ENCODE data around the gene FANCE. TPM values are rescaled to one million over a fixed set of nuclear protein-coding genes. Genes with fewer than 3 reads are reported as not detected.
"Not testable (repeated sequence)": the region's sequence is repeated elsewhere in the genome, so short reads cannot be mapped to it uniquely, and the experiment has no call there.

Gene FANCE
- polyA plus RNA-seq, 3 donors: 1.8 to 3.0 (median 2.9) TPM

DNA sequence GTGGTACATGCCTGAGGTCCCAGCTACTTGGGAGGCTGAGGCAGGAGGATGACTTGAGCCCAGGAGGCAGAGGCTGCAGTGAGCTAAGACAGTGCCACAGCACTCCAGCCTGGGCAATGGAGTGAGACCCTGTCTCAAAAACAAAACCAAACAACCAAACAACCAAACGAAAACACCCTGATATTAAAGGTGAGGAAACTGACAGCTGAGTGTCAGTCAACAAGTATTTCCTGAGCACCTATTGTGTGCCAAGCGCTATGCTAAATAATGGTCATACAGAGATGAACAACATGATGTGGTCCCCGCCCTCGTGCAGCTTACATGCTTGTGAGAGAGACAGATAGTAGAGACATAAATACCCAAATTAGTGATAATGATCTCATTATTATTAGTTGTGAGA, 62.4 kb downstream of the FANCE start:
- Histone ChIP-seq H2AFZ (ENCODE audit: insufficient read depth, low read depth, low read length, poor library complexity, severe bottlenecking) (no peak overlapping the region), H4K20me1 (ENCODE audit: insufficient read depth, low read length) (no peaks in the 10 kb centered on the region), H3K4me3 (replicated peaks in 1 of 3; ENCODE audit: low read depth in 2 of 3, low read length in 3 of 3) (no peak overlapping the region), H3K27ac (ENCODE audit: low read depth in 1 of 2, low read length in 2 of 2) (no peak overlapping the region), H3K4me1 (ENCODE audit: control insufficient read depth in 1 of 2, insufficient read depth in 2 of 2, low read length in 2 of 2) (no peaks in the 10 kb centered on the region), H3K36me3 (replicated peaks in 1 of 2; ENCODE audit: control insufficient read depth in 1 of 2, insufficient read depth in 2 of 2, low read length in 2 of 2) (no peaks in the 10 kb centered on the region), H3K4me2 (replicated peaks; ENCODE audit: extremely low read depth, low read length, poor library complexity, severe bottlenecking) (no peak overlapping the region), H3K9me3 (replicated peaks in 1 of 2; ENCODE audit: control insufficient read depth in 1 of 2, insufficient read depth in 1 of 2, low read length in 2 of 2) (no peaks in the 10 kb centered on the region), H3K27me3 (ENCODE audit: control insufficient read depth in 2 of 2, insufficient read depth in 2 of 2, low read length in 2 of 2) (peaks cover 17 to 33% of the 10 kb centered on the region in 2 donors), H3K9ac (ENCODE audit: insufficient read depth, low read length, poor library complexity, severe bottlenecking) (no peak overlapping the region), H3K79me2 (ENCODE audit: insufficient read depth, low read length) (no peaks in the 10 kb centered on the region)
- Mint-ChIP-seq H3K4me1 (no peaks in the 10 kb centered on the region), H3K9me3 (peaks cover 0 to 2% (median 0%) of the 10 kb centered on the region in 7 donors), H3K4me3 (no peak overlapping the region), H3K27me3 (ENCODE audit: low read depth in 3 of 3) (peaks cover 40 to 54% (median 41%) of the 10 kb centered on the region in 3 donors), H3K27ac (no peak overlapping the region), H3K36me3 (no peaks in the 10 kb centered on the region)
- intact Hi-C loops (cut with micrococcal nuclease): no loop called here
- TF ChIP-seq, protein P1, sequence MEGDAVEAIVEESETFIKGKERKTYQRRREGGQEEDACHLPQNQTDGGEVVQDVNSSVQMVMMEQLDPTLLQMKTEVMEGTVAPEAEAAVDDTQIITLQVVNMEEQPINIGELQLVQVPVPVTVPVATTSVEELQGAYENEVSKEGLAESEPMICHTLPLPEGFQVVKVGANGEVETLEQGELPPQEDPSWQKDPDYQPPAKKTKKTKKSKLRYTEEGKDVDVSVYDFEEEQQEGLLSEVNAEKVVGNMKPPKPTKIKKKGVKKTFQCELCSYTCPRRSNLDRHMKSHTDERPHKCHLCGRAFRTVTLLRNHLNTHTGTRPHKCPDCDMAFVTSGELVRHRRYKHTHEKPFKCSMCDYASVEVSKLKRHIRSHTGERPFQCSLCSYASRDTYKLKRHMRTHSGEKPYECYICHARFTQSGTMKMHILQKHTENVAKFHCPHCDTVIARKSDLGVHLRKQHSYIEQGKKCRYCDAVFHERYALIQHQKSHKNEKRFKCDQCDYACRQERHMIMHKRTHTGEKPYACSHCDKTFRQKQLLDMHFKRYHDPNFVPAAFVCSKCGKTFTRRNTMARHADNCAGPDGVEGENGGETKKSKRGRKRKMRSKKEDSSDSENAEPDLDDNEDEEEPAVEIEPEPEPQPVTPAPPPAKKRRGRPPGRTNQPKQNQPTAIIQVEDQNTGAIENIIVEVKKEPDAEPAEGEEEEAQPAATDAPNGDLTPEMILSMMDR (IDR thresholded peaks at IDR 0.05): no peak
- WGBS (ENCODE audit: insufficient coverage): no CpG with 5 or more reads among the region's 4 CpGs
- DNase-seq: no peak

DNA sequence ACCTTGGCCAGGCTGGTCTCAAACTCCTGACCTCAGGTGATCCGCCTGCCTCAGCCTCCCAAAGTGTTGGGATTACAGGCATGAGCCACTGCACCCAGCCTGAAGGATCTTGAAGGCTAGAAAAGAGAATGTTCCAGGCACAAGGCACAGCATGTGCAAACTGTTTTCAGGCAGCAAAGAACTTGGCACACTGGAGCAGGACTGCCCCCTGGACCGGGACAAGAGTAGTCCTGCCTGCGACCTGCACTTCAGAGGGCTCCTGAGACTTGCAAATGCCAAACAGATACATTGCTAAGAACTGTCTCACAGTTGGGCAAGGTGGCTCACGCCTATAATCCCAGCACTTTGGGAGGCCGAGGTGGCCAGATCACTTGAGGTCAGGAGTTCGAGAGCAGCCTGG, 63.8 kb downstream of the FANCE start:
- H3K27ac Mint-ChIP-seq; H3K4me3 Mint-ChIP-seq; H3K4me1 ChIP-seq (ENCODE audit: control insufficient read depth in 1 of 2, insufficient read depth in 2 of 2, low read length in 2 of 2); H3K9ac ChIP-seq (ENCODE audit: insufficient read depth, low read length, poor library complexity, severe bottlenecking); H3K36me3 Mint-ChIP-seq; H3K9me3 ChIP-seq (replicated peaks in 1 of 2; ENCODE audit: control insufficient read depth in 1 of 2, insufficient read depth in 1 of 2, low read length in 2 of 2); H3K9me3 Mint-ChIP-seq; H2AFZ ChIP-seq (ENCODE audit: insufficient read depth, low read depth, low read length, poor library complexity, severe bottlenecking); DNase-seq; H3K4me3 ChIP-seq (replicated peaks in 1 of 3; ENCODE audit: low read depth in 2 of 3, low read length in 3 of 3); H3K79me2 ChIP-seq (ENCODE audit: insufficient read depth, low read length); H4K20me1 ChIP-seq (ENCODE audit: insufficient read depth, low read length); H3K36me3 ChIP-seq (replicated peaks in 1 of 2; ENCODE audit: control insufficient read depth in 1 of 2, insufficient read depth in 2 of 2, low read length in 2 of 2); H3K4me1 Mint-ChIP-seq; intact Hi-C loops (cut with micrococcal nuclease); H3K27ac ChIP-seq (ENCODE audit: low read depth in 1 of 2, low read length in 2 of 2); H3K4me2 ChIP-seq (replicated peaks; ENCODE audit: extremely low read depth, low read length, poor library complexity, severe bottlenecking): not testable (repeated sequence)
- WGBS (ENCODE audit: insufficient coverage): 97% methylated on average over 4 of the region's 6 CpGs
- peaks cover 12 to 20% of the 10 kb centered on the region in 2 donors for H3K27me3 ChIP-seq (ENCODE audit: control insufficient read depth in 2 of 2, insufficient read depth in 2 of 2, low read length in 2 of 2)
- H3K27me3 Mint-ChIP-seq (ENCODE audit: low read depth in 3 of 3): peaks cover 29 to 42% (median 30%) of the 10 kb centered on the region in 3 donors

Small RNAs within 50 kb of the gene (small RNA-seq; reads per million reads assigned to genes)
- gene MIR7111 (ENCODE audit: insufficient read length, low read depth): not detected

Other genes with a start within 250 kb of the FANCE start
- not detected for gene SCUBE3, start 238.4 kb upstream of the FANCE start, polyA plus RNA-seq
- 10 to 100 TPM in 1 of 3 donors, 1 to 10 TPM in 2; 6.8 to 49.7 (median 9.6) TPM for gene ZNF76, start 192.6 kb upstream of the FANCE start, polyA plus RNA-seq
- 100 to 1,000 TPM in 1 of 3 donors, 10 to 100 TPM in 2; 41.2 to 110 (median 59.3) TPM for gene DEF6, start 154.5 kb upstream of the FANCE start, polyA plus RNA-seq
- 10 to 100 TPM in 1 of 3 donors, 1 to 10 TPM in 2; 1.2 to 22.0 (median 2.4) TPM for gene PPARD, start 109.8 kb upstream of the FANCE start, polyA plus RNA-seq
- gene RPL10A, start 16.1 kb downstream of the FANCE start, polyA plus RNA-seq: 1,000 to 10,000 TPM in 1 of 3 donors, 100 to 1,000 TPM in 2; 345 to 1,242 (median 421) TPM
- not detected for gene TEAD3, start 44.7 kb downstream of the FANCE start, polyA plus RNA-seq
- not detected for gene TULP1, start 60.6 kb downstream of the FANCE start, polyA plus RNA-seq
- gene FKBP5, start 236.6 kb downstream of the FANCE start, polyA plus RNA-seq: 10 to 100 TPM; 20.2 to 58.5 (median 56.9) TPM

All from CD14-positive monocyte (primary cell).